Brain microvascular endothelial cell (primary cell): ENCODE results near the gene STK38L.
"Not testable (repeated sequence)": the region's sequence is repeated elsewhere in the genome, so short reads cannot be mapped to it uniquely, and the experiment has no call there.

ENCODE experiments used
- DNase-seq: peaks from one replicate; pipeline ENCODE4 v3.0.0-alpha.2; 2020
- H3K27ac ChIP-seq: fragments of 250-450 bp; sonication (Bioruptor Pico); 2 replicates; pipeline ENCODE4 v1.5.1; 2020; ENCODE audit warnings: mild to moderate bottlenecking, moderate library complexity
- H3K27me3 ChIP-seq: fragments of 250-450 bp; sonication (Bioruptor Pico); replicated peaks from 2 replicates; pipeline ENCODE4 v1.5.1; 2020; ENCODE audit warnings: mild to moderate bottlenecking
- H3K36me3 ChIP-seq: fragments of 250-450 bp; sonication (Bioruptor Pico); replicated peaks from 2 replicates; pipeline ENCODE4 v1.5.1; 2020; ENCODE audit warnings: mild to moderate bottlenecking
- H3K4me3 ChIP-seq: 2 replicates; pipeline ENCODE4 v1.5.1; 2011; ENCODE audit warnings: low read depth, mild to moderate bottlenecking, control low read depth, low read length, moderate library complexity
- in situ Hi-C: cut with HindIII; loops from 2 replicates; pipeline ENCODE4 v1.10.0; 2017; ENCODE audit warnings: low sequenced_read_pairs, low pct_ligation_motif_present
- TF ChIP-seq, protein P1 (sequence below): IDR thresholded peaks from 2 replicates; pipeline ENCODE4 v1.5.1; 2011; ENCODE audit warnings: low read depth, mild to moderate bottlenecking, moderate library complexity, low read length, control low read depth, inconsistent platforms; ENCODE audit errors: missing control alignments

The STK38L gene

DNA sequence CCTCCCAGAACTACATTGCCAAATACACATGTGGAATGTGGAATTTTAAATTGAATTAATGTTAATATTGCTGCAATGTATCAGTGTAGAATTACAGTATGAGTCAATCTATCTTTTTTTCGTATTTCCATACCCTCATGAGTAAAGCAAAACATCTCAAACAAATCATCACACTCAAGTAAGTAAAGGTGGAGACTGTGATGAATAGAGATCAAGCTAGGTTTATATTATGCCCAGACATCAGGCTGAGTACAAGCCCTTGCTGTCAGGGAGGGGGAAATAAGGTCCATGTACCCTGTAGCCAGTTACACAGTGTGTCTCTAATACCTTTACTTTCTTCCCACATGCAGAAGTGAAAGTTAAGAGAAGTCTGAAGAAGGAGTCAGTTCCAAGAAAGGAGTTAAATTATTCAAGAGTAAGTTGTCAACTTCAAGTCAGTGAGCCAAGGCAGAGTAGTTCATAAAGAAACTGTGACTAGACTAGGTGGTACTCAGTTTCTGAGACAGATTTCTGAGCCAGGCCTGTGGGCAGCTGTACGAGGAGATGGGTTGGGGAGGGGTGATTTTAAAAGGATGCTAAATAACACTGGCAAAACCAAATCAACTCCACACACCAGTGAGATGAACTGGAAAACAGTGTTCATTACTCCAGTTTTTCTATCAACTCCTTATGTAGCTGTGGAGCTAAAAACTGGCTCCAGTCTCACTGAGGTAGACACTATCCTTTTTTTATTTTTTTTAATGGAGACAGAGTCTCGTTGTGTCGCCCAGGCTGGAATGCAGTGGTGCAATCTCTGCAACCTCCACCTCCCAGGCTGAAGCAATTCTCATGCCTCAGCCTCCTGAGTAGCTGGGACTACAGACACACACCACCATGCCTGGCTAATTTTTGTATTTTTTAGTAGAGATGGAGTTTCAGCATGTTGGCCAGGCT, 23.8 kb upstream of the STK38L start:
- no peak overlapping the region for H3K27ac ChIP-seq
- no peak for DNase-seq
- in situ Hi-C loops, result no loop called here
- TF ChIP-seq, protein P1, sequence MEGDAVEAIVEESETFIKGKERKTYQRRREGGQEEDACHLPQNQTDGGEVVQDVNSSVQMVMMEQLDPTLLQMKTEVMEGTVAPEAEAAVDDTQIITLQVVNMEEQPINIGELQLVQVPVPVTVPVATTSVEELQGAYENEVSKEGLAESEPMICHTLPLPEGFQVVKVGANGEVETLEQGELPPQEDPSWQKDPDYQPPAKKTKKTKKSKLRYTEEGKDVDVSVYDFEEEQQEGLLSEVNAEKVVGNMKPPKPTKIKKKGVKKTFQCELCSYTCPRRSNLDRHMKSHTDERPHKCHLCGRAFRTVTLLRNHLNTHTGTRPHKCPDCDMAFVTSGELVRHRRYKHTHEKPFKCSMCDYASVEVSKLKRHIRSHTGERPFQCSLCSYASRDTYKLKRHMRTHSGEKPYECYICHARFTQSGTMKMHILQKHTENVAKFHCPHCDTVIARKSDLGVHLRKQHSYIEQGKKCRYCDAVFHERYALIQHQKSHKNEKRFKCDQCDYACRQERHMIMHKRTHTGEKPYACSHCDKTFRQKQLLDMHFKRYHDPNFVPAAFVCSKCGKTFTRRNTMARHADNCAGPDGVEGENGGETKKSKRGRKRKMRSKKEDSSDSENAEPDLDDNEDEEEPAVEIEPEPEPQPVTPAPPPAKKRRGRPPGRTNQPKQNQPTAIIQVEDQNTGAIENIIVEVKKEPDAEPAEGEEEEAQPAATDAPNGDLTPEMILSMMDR, result no peak
- H3K27me3 ChIP-seq, result no peaks in the 10 kb centered on the region
- no peaks in the 10 kb centered on the region for H3K36me3 ChIP-seq
- no peak overlapping the region for H3K4me3 ChIP-seq

DNA sequence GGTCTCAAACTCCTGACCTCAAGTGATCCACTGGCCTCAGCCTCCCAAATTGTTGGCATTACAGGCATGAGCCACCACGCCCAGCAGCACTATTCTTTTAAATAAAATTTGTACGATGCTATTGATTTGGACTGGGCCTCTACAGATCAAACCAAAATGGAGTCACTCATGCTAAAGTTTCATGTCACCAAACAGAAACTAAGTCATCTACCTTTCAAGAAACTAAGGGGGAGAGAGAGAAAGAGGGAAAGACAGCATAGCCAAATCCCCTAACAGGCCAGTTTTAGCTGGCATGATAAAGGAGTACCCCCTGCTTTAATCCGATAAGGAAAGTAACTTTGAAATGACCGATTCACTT, 23.1 kb upstream of the STK38L start:
- Histone ChIP-seq H3K27ac (no peak overlapping the region), H3K4me3 (no peak overlapping the region), H3K27me3 (no peaks in the 10 kb centered on the region), H3K36me3 (no peaks in the 10 kb centered on the region)
- in situ Hi-C loops, result no loop called here
- no peak for DNase-seq
- TF ChIP-seq, protein P1, result no peak

DNA sequence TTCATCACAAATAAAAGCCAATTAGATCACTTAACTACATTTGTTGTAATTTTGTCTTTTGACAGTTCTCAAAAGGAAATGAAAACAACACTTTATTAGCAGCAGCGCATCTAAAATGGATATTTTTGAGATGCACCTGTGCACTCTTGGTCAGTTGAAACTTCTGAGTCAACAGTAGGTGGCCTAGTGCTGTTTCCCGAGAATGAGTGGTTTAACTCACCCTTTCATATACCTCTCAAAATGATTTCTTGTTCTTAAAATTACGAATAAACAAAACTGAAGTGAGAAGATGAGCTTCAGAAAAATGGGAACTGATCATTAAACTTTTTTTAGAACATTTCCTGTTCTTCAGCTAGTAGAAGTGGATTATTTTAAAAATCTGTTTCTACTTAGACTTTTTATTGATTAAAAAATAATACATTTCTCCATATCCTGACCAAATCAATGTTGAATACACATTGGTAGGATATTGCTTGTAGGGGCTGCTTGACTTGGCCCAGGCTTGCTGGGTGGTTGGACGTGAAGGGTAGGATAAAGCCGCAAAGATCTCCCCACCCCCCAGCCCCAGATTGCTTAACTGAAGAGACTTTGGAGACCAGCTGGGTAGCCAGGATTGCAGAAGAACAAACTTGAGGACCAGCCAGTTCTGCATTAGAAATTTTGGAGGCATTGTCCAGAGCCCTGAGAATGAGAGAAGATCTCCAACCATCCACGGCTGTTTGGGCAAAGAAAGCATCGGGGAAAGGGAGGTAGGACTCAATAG, 22.3 kb upstream of the STK38L start:
- H3K27me3 ChIP-seq, result no peaks in the 10 kb centered on the region
- TF ChIP-seq, protein P1, result no peak
- in situ Hi-C loops, result no loop called here
- H3K36me3 ChIP-seq, result no peaks in the 10 kb centered on the region
- no peak for DNase-seq
- H3K27ac ChIP-seq, result no peak overlapping the region
- H3K4me3 ChIP-seq, result no peak overlapping the region

DNA sequence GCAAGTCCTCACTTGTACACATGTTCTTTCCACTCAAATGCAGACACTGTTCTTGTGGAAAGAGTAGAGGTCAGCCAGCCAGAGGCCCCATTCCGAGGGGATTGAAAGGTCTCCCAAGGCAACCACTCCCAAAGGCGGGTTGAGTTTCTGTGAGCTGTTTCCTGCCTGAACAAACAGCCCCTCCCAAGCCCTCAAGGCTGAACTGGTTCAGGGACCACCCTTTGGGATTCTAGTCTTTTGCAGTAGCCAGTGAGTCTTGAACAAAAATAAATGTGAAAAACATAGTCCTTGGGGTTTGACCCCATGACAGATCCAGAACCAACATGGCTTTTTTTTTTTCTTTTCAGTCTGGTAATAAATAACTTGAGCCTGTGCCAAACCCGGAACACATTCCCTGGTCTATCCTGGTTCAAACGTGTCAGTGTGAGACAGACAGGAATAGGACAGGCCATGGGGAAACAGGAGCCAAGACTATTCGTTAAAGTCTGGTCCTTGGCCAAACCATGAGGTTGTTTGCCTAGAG, 17.6 kb upstream of the STK38L start:
- Histone ChIP-seq H3K27ac (no peak overlapping the region), H3K27me3 (no peaks in the 10 kb centered on the region), H3K36me3 (no peaks in the 10 kb centered on the region), H3K4me3 (no peak overlapping the region)
- in situ Hi-C loops, result no loop called here
- DNase-seq, result no peak
- TF ChIP-seq, protein P1, result no peak

DNA sequence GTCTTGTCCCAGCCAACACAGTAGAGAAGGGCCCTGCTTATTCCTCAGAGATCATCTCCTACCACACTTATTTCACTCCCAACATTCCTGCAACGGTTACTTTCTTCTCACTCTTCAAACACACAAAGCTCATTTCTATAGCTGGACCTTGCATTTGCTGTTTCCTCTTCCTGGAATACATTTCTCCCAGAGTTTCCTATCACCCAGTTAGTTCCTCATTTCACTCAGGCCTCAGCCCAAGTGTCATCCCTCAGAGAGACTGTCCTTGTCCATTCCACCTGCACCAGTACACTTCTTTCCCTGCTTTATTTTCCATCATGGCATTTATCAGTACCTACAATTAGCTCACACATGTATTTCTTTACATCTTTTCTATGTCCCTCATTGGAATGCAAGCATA, 14.7 kb upstream of the STK38L start:
- Histone ChIP-seq H3K4me3 (no peak overlapping the region), H3K36me3 (no peaks in the 10 kb centered on the region), H3K27ac (no peak overlapping the region), H3K27me3 (no peaks in the 10 kb centered on the region)
- no peak for DNase-seq
- in situ Hi-C loops, result no loop called here
- TF ChIP-seq, protein P1, result no peak

DNA sequence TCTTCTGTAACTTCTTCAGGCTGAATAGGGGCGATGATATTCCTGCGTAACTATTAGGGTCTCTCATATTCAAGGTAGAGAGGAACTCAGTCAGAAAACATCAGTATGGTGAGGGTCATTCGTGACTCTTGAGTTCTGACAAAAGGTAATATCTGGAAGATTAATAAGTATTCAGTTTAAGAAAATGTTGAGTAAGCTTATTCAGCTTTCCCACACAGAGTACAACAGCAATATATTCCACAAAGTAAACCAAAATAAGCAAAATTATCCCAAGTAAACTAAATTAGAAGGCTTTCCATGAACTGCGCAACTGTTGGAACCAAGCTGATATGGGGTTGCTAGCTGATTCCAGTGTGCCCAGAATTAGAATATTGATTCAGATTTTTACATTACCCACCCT, 12.7 kb upstream of the STK38L start:
- H3K4me3 ChIP-seq, in situ Hi-C loops, H3K27me3 ChIP-seq, H3K27ac ChIP-seq, DNase-seq, H3K36me3 ChIP-seq: not testable (repeated sequence)
